ENCODE results near the gene HPRT1. TPM values are rescaled to one million over a fixed set of nuclear protein-coding genes. Genes with fewer than 3 reads are reported as not detected.

HPRT1 gene
- total RNA-seq, 4 donors from 2014 or later, result 5.3 to 20.4 (median 16.2) TPM

DNA sequence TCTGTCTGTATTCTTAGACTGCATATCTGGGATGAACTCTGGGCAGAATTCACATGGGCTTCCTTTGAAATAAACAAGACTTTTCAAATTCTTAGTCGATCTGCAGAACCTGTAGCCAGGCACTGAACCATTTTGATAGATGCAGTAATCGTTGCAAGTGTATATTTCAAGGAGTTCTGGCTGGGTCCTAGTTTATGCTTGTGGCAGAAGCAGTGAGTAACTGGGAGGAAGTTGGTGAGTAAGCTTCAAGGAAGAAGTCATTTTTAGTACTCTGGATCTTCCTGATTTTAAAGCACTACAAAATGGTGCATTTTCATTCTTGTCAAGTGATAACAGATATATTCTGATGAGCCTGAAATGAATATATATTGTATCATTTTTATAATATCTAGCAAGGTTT, 9.5 kb downstream of the HPRT1 start:
- no peaks in the 10 kb centered on the region for H3K36me3 ChIP-seq
- DNase-seq, result no peak
- H3K27me3 ChIP-seq, result no peaks in the 10 kb centered on the region
- no peak overlapping the region for H3K4me3 ChIP-seq
- no peak for TF ChIP-seq POLR2A (IDR thresholded peaks at IDR 0.05)
- TF ChIP-seq, protein P1, sequence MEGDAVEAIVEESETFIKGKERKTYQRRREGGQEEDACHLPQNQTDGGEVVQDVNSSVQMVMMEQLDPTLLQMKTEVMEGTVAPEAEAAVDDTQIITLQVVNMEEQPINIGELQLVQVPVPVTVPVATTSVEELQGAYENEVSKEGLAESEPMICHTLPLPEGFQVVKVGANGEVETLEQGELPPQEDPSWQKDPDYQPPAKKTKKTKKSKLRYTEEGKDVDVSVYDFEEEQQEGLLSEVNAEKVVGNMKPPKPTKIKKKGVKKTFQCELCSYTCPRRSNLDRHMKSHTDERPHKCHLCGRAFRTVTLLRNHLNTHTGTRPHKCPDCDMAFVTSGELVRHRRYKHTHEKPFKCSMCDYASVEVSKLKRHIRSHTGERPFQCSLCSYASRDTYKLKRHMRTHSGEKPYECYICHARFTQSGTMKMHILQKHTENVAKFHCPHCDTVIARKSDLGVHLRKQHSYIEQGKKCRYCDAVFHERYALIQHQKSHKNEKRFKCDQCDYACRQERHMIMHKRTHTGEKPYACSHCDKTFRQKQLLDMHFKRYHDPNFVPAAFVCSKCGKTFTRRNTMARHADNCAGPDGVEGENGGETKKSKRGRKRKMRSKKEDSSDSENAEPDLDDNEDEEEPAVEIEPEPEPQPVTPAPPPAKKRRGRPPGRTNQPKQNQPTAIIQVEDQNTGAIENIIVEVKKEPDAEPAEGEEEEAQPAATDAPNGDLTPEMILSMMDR (IDR thresholded peaks at IDR 0.05), result no peak
- H3K27ac ChIP-seq, result no peak overlapping the region
- no peaks in the 10 kb centered on the region for H3K4me1 ChIP-seq
- intact Hi-C loops (cut with DNase I; ENCODE audit: low total_unique reads), result no loop called here
- H3K9me3 ChIP-seq, result no peaks in the 10 kb centered on the region

- H3K27me3 ChIP-seq, result no peaks in the 10 kb centered on the region
- no peak overlapping the region for H3K27ac ChIP-seq
- intact Hi-C loops (cut with DNase I; ENCODE audit: low total_unique reads), result no loop called here
- TF ChIP-seq, protein P1 (IDR thresholded peaks at IDR 0.05), result no peak
- no peak for TF ChIP-seq POLR2A (IDR thresholded peaks at IDR 0.05)
- no peaks in the 10 kb centered on the region for H3K9me3 ChIP-seq
- no peak for DNase-seq
- H3K36me3 ChIP-seq, result no peaks in the 10 kb centered on the region
- H3K4me3 ChIP-seq, result no peak overlapping the region
- H3K4me1 ChIP-seq, result no peaks in the 10 kb centered on the region
Measured at GRCh38 chrX:134470013-134470412, 10.0 kb downstream of the HPRT1 start.

- intact Hi-C loops (cut with DNase I; ENCODE audit: low total_unique reads), result no loop called here
Measured at GRCh38 chrX:134472041-134472440, 12.1 kb downstream of the HPRT1 start.

DNA sequence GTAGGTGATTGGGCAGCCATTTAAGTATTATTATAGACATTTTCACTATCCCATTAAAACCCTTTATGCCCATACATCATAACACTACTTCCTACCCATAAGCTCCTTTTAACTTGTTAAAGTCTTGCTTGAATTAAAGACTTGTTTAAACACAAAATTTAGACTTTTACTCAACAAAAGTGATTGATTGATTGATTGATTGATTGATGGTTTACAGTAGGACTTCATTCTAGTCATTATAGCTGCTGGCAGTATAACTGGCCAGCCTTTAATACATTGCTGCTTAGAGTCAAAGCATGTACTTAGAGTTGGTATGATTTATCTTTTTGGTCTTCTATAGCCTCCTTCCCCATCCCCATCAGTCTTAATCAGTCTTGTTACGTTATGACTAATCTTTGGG, 16.3 kb downstream of the HPRT1 start:
- Histone ChIP-seq H3K4me3 (no peak overlapping the region), H3K9me3 (no peaks in the 10 kb centered on the region), H3K36me3 (no peaks in the 10 kb centered on the region), H3K27ac (no peak overlapping the region), H3K4me1 (no peaks in the 10 kb centered on the region), H3K27me3 (no peaks in the 10 kb centered on the region)
- no peak for DNase-seq
- intact Hi-C loops (cut with DNase I; ENCODE audit: low total_unique reads), result no loop called here
- no peak for TF ChIP-seq POLR2A (IDR thresholded peaks at IDR 0.05)
- TF ChIP-seq, protein P1 (IDR thresholded peaks at IDR 0.05), result no peak

More at GRCh38 chrX:134472041-134472440, 12.1 kb downstream of the HPRT1 start:
- Histone ChIP-seq H3K4me3 (no peak overlapping the region), H3K4me1 (no peaks in the 10 kb centered on the region), H3K36me3 (no peaks in the 10 kb centered on the region), H3K9me3 (no peaks in the 10 kb centered on the region), H3K27me3 (no peaks in the 10 kb centered on the region), H3K27ac (no peak overlapping the region)
- TF ChIP-seq, protein P1 (IDR thresholded peaks at IDR 0.05), result no peak
- no peak for TF ChIP-seq POLR2A (IDR thresholded peaks at IDR 0.05)
- DNase-seq, result no peak

GRCh38 chrX:134478374-134478773, 18.4 kb downstream of the HPRT1 start:
- Histone ChIP-seq H3K4me3 (no peak overlapping the region), H3K9me3 (no peaks in the 10 kb centered on the region), H3K27me3 (no peaks in the 10 kb centered on the region), H3K4me1 (no peaks in the 10 kb centered on the region), H3K36me3 (no peaks in the 10 kb centered on the region), H3K27ac (no peak overlapping the region)
- intact Hi-C loops (cut with DNase I; ENCODE audit: low total_unique reads), result no loop called here
- TF ChIP-seq, protein P1 (IDR thresholded peaks at IDR 0.05), result no peak
- TF ChIP-seq POLR2A (IDR thresholded peaks at IDR 0.05), result no peak
- no peak for DNase-seq

Data from uterus (tissue), 4 donors.